Measurements from ENCODE around the gene EEF1G.
"Not testable (repeated sequence)": the region's sequence is repeated elsewhere in the genome, so short reads cannot be mapped to it uniquely, and the experiment has no call there.

EEF1G gene

GRCh38 chr11:62573592-62574362 lies at the start of gene EEF1G:
TSS of gene EEF1G (minus strand) at chr11:62573891. CDS start at chr11:62573842, 49 bp downstream.
- DNase-seq (ENCODE audit: low read depth) = peak; percentile 99

DNA sequence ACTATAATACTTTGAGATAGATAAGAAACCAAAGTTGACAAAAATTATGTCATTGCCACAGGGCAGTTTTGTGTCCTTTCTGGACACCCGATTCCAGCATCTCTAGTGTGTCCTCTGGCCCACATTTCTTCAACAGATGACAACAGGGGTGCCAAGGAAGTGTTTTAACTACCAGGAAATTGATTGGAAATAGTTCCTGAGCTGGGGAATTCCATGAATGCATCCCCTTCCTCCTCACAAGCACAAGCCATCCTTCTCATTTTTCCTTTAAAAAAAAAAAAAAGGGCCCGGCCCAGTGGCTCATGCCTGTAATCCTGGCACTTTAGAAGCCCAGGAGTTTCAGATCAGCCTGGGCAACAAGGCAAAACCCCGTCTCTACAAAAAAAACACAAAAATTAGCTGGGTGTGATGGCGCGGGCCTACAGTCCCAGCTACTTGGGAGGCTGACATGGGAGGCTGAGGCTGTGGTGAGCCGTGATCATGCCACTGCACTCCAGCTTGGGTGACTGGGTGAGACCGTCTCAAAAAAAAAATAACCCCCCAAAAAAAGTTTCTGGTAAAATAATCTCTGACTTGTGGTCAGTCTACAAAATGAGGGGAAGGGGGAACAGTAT lies 48.9 kb upstream of the EEF1G start:
- no peak for DNase-seq (ENCODE audit: low read depth)

GRCh38 chr11:62621567-62622470 lies 48.1 kb upstream of the EEF1G start, which contains the start of gene B3GAT3:
TSS of gene B3GAT3 (minus strand) at chr11:62621986. CDS start at chr11:62621947, 39 bp downstream.
- peak; percentile 94 for DNase-seq (ENCODE audit: low read depth)

DNA sequence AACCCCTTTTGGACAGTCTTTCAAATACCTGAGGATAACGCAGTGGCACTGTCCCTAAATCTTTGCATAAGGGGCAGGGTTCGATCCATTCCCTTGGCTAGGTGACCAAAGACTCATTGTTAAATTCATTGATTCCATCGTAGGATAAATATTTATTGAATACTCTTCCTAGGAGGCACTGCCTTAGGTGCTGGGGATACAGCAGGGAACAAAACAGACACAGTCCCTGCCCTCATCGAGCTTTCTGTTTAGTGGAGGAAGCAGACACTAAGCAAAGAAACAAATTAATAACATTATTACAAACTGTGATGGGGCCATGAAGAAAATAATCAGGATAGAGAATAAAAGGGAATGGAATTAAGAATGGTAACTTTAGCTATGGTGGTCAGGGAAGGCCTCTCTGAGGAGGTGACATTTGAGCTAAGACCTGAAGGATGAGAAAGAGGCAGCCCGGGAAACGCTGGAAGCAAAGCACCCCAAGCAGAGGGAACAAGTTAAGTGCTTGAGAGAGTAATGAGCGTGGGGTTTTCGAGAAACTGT lies 47.4 kb upstream of the EEF1G start:
- no peak for DNase-seq (ENCODE audit: low read depth)

DNA sequence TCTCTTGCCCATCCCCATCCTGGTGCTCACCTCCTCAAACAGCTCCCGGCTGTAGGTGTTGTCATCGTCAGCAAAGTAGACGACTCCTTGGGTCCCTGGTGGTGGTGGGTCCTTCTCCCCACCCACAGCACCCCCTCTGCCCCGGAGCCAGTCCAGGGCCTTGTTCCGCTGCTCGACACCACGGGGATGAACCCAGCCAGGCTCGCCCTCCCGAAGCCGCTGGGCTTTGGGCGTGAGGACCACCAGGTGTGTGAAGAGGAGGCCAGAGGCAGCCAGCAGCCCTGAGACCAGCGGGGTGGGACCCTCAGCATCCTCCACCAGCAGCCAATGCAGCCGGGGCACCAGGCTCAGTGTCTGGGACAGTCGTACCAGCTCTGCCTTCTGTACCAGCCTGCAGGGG lies 43.3 kb upstream of the EEF1G start:
- not testable (repeated sequence) for DNase-seq (ENCODE audit: low read depth)

- DNase-seq (ENCODE audit: low read depth) = no peak
These were observed 41.8 kb upstream of the EEF1G start for GRCh38 chr11:62615521-62615920.

DNA sequence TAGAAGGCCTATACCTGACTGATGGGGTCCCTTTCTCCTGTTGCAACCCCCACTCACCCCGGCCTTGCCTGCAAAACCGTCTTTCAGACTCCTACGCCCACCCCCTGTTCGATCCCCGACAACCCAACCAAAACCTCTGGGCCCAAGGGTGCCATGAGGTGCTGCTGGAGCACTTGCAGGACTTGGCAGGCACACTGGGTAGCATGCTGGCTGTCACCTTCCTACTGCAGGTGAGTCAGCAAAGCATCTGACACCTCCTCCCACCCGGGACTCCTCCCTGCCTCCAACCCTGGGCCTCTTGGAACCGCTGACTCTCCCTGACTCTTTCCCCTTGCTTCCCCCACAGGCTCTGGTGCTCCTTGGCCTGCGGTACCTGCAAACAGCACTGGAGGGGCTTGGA lies 40.6 kb upstream of the EEF1G start:
- DNase-seq (ENCODE audit: low read depth) = no peak

GRCh38 chr11:62613291-62613778 lies 39.6 kb upstream of the EEF1G start:
- DNase-seq (ENCODE audit: low read depth) = no peak

DNA sequence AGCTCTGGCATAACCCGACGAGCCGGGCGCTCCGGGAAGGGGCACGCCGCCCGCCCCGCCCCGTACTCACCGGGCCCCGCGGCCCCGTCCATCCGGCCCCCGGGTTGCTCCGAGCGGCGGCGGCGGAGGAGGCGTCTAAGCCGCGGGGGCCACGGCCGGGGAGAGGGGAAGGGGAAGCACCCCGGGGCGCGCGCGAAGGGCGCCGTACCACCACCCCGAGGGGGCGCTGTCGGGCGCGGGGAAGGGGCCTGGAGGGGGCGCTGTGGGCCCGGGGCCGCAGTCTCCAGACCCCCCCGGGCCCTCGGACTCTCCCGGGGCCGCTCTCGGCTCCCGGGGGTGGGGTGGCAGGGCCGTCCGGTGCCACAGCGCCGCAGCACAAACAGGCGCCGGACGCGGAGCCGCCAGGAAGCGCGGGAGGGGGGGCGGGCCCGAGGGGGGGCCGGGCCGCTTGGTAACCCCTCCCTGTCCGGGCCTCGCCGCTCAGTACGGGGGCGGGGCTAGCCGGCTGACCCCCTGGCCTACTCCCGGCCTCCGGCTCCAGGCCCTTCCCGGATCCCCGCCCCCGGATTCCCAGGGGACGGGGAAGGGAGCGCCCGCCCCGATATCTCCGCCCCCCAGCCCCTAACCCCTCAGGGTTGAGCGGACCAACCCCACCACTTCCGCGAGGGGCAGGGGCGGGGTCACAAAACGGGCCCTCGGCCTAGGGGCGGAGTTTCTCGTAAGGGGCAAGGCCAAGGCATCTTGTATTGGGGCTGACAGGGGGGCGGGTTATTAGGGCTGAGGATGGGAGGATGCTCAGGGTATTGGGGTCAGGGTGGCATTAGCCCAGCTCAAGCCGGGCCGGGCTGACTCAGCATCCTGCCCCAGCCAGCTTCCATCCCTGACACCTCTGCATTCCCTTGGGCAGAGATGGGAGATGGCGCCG lies 38.9 kb upstream of the EEF1G start, which contains the start of the genes EML3 and ROM1:
Gene EML3 (minus strand): TSS at position 410 of the 925 bp plus-strand sequence. CDS start 318 bp downstream, at position 92.
Gene ROM1 (plus strand): TSS at position 892 of the 925 bp plus-strand sequence. CDS start 25 bp downstream, at position 917.
- DNase-seq (ENCODE audit: low read depth) = peak; percentile 79

- no peak for DNase-seq (ENCODE audit: low read depth)
These were observed 38.1 kb upstream of the EEF1G start for GRCh38 chr11:62611705-62612365.

DNA sequence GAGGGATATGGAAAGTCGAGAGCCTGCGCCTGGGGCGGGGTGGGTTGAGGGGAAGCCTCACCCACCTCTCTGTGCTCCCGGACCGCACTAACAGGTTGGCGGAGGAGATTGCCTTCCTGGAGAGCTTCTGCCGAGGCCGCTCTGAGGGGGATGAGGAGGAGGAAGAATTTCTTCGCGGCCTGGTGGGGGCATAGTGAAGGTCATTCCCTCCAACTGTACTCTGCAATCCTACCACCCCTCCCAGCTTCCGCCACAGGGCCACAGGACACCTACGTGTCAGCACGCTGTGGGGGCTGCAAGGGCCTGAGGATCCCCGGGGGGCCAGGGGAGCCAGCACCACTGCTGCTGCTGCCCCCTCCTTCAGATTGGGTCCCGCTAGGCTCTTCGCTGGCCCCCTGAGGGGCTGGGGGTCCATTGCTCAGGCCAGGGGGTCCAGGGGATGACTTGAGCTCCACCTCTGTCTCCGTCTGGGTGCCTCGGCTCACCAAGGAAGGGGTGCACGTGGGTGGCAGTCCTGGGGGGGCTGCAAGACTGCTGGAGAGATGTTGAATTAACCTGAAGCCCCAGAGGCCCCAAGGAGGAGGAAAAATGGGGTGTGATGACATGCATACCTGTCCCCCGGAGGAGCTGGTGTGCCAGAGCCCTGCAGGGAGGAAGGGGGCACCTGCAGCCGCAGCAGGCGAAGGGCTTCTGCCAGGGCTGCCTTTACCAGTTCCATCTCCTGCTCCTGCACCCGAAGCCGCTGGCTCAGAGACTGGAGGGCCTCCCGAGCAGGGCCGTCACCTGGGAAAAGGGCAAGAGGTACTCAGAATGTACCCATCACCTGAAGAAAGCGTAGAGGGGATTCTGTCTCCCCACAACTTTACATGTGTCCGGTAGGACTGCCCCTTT lies 37.4 kb upstream of the EEF1G start:
- DNase-seq (ENCODE audit: low read depth) = no peak

- no peak for DNase-seq (ENCODE audit: low read depth)
These were observed 36.7 kb upstream of the EEF1G start for GRCh38 chr11:62610403-62610802.

DNA sequence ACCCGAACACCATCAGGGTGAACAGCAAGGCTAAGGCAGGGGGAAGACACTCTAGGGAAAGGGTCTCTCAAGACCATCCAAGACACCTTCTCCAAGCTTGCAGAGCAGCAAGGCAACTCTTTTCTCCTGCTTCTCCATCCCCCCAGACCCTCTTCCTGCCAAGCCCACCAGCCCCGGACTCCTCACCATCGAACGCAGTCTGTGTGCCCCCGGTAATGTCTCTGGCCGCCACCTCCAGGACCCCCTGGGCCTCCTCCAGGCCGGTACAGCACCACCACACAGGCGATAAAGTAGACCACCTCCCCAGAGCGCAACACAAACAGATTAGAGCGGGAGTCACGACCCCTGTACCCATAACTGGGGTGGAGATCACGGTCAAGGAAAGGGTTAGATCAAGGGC lies 35.1 kb upstream of the EEF1G start:
- DNase-seq (ENCODE audit: low read depth) = no peak

- DNase-seq (ENCODE audit: low read depth) = no peak
These were observed 34.0 kb upstream of the EEF1G start for GRCh38 chr11:62607714-62608113.

DNA sequence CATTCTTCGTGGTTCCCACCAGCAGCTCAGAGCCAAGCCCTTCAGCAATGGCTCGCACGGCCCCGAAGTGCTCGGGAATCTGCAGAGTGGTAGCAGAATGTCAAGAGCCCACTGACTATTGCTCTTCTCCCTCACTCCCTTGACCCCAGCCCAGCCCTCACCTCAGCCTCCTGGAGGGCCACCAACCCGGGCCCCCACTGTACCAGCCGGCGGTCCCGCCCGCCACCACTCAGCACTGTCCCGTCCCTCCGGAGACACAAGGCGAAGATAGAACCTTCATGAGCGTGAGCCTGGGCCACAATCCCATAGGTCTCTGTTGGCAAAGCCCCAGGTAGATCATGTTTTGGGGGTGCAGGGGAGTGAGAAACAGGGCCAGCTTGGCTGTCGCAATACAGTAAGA lies 32.2 kb upstream of the EEF1G start:
- no peak for DNase-seq (ENCODE audit: low read depth)

DNA sequence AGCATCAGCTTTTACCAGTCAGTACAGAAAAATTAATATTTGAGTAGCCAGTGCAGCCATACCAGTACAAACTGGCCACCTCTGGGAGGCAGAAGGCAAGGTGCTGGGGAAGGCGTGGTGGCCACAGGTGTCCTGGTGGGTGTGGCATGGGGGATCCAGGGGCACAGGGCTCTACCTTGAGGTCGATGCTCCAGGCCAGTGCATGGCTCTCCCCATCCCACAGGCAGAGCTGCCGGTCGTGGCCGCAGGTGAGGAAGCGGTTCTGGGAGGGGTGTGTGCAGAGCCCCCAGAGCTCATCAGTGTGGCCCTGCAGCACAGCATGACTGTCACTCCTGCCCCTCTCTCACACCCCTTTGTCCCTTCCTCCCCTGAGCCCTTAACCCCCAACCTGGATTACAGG lies 31.8 kb upstream of the EEF1G start:
- no peak for DNase-seq (ENCODE audit: low read depth)

GRCh38 chr11:62604460-62605120 lies 30.9 kb upstream of the EEF1G start:
- DNase-seq (ENCODE audit: low read depth) = no peak

- DNase-seq (ENCODE audit: low read depth) = no peak
These were observed 30.1 kb upstream of the EEF1G start for GRCh38 chr11:62603776-62604299.

All from CMK (cell line).